ENCODE measurements around the gene LAMTOR1. TPM values are rescaled to one million over a fixed set of nuclear protein-coding genes. Genes with fewer than 3 reads are reported as not detected.
A peak's percentile ranks its signal among the peaks of the same experiment; 100 is the strongest.

The LAMTOR1 gene
- total RNA-seq, 1 experiment from 2014 or later = 96.3 TPM

DNA sequence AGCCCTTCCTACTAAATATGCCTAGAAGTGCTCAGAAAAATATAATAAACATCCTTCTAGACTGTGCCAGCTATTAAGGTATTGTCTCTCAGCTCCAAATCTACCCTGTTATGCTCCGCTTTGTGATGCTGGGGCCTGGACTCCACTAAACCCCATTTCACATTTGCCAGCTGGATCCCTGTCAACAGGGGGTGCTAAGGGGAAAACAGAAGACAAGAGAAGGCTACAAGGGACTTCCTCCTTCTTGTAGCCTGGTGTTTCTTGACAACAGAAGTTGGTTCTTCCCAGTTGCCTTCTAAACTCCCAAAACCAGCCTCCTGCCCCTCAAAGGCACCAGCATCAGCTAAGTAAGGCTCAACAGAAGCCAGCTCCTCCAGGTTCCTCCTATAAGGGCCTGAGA, 28.0 kb downstream of the LAMTOR1 start:
- H4K91ac ChIP-seq (ENCODE audit: insufficient read length, low read depth, low read length) = no peak overlapping the region
- no peak overlapping the region for H3K14ac ChIP-seq (ENCODE audit: insufficient read depth, low read length)
- H3K4me1 Mint-ChIP-seq = peaks cover 37 to 53% of the 10 kb centered on the region in 2 experiments
- no peak overlapping the region for H4K5ac ChIP-seq (ENCODE audit: insufficient read length, low read depth, low read length)
- H3K27me3 Mint-ChIP-seq (ENCODE audit: low read depth) = no peaks in the 10 kb centered on the region; the same call in 1 of the 2 replicates
- peaks cover 7% of the 10 kb centered on the region for H3K23me2 ChIP-seq (ENCODE audit: insufficient read length, low read depth, low read length, poor library complexity, severe bottlenecking)
- no peak overlapping the region for H3K9ac ChIP-seq (ENCODE audit: extremely low read depth, insufficient read length, low read length)
- H3K4me1 ChIP-seq (ENCODE audit: insufficient read depth, low read length) = peaks cover 5% of the 10 kb centered on the region; the same call in 1 of the 2 replicates
- no peak overlapping the region for H2BK12ac ChIP-seq (ENCODE audit: insufficient read length, low read depth, low read length)
- peak; percentile 35; the same call in 2 of the 3 replicates for TF ChIP-seq CTCF (conservative IDR thresholded peaks at IDR 0.05)
- no CpG with 5 or more reads among the region's 1 CpG for WGBS (ENCODE audit: extremely low coverage, insufficient read length, low lambda C conversion rate)
- peak overlapping the region in 2 of 3 experiments; percentile 57 to 85; a peak in 3 of 7 replicates for H3K27ac Mint-ChIP-seq
- H2BK15ac ChIP-seq (ENCODE audit: low read depth, low read length) = no peak overlapping the region
- H3K4ac ChIP-seq (ENCODE audit: low read depth, low read length) = no peak overlapping the region
- no peak overlapping the region for H3K4me3 Mint-ChIP-seq
- H2BK5ac ChIP-seq (ENCODE audit: insufficient read length, low read length) = no peak overlapping the region
- no peak overlapping the region for H3K4me2 ChIP-seq (ENCODE audit: insufficient read depth, insufficient read length, low read length)
- H2BK20ac ChIP-seq (ENCODE audit: low read depth, low read length, poor library complexity, severe bottlenecking) = no peak overlapping the region
- no peak overlapping the region for H2AK5ac ChIP-seq (ENCODE audit: insufficient read length, low read length)
- H3T11ph ChIP-seq (ENCODE audit: low read length) = no peak overlapping the region
- no peaks in the 10 kb centered on the region for H4K20me1 ChIP-seq (ENCODE audit: control insufficient read depth, insufficient read depth, insufficient read length)
- H3K56ac ChIP-seq (ENCODE audit: insufficient read length, low read depth, low read length) = no peak overlapping the region
- no peaks in the 10 kb centered on the region for H3K9me3 Mint-ChIP-seq
- peaks cover 22% of the 10 kb centered on the region for H3K79me2 ChIP-seq (ENCODE audit: insufficient read depth, low read length)
- H3K79me1 ChIP-seq (ENCODE audit: insufficient read depth, low read depth, low read length, poor library complexity, severe bottlenecking) = no peaks in the 10 kb centered on the region
- no peaks in the 10 kb centered on the region for H3K9me3 ChIP-seq (ENCODE audit: control insufficient read depth, low read depth, low read length)
- H4K8ac ChIP-seq (replicated peaks; ENCODE audit: insufficient read length, low read depth, low read length) = no peak overlapping the region
- H3K18ac ChIP-seq (ENCODE audit: insufficient read length, low read depth, low read length) = no peak overlapping the region
- H2AFZ ChIP-seq (ENCODE audit: low read length) = no peak overlapping the region
- H3K36me3 Mint-ChIP-seq (ENCODE audit: insufficient read depth in 1 of 3, low read depth in 3 of 3) = peaks cover 1 to 20% (median 14%) of the 10 kb centered on the region in 3 experiments
- H2BK120ac ChIP-seq (ENCODE audit: low read depth, low read length, poor library complexity, severe bottlenecking) = no peak overlapping the region
- no peak overlapping the region for H3K27ac ChIP-seq (ENCODE audit: insufficient read length, low read depth, low read length)
- no peaks in the 10 kb centered on the region for H3K27me3 ChIP-seq (ENCODE audit: insufficient read depth, low read length)
- peak; percentile 43 for DNase-seq
- H3K23ac ChIP-seq (ENCODE audit: insufficient read length, low read depth, low read length) = no peak overlapping the region

Data from H9 (cell line).